Loucy (cell line): ENCODE data around the gene CCDC82.

Experiments
- H2AFZ ChIP-seq: fragments of 200-600 bp; sonication (generic); 2 replicates; pipeline ENCODE4 v1.6.0; 2016; ENCODE audit warnings: antibody characterized with exemption, mild to moderate bottlenecking, low read length, moderate library complexity
- H3F3A ChIP-seq: fragments of 200-600 bp; 2 replicates; pipeline ENCODE4 v1.6.0; 2016; ENCODE audit warnings: antibody characterized with exemption, low read depth, mild to moderate bottlenecking
- H3K27me3 ChIP-seq: fragments of 200-600 bp; sonication (generic); 2 replicates; pipeline ENCODE4 v1.6.1; 2014; ENCODE audit warnings: low read length, mild to moderate bottlenecking; ENCODE audit not compliant: insufficient read depth, poor library complexity, severe bottlenecking
- H3K36me3 ChIP-seq: fragments of 200-600 bp; sonication (generic); 2 replicates; pipeline ENCODE4 v1.6.1; 2016; ENCODE audit warnings: low read length; ENCODE audit not compliant: insufficient read depth
- H3K4me1 ChIP-seq: fragments of 200-600 bp; sonication (generic); 2 replicates; pipeline ENCODE4 v1.5.1; 2014; ENCODE audit warnings: low read length, mild to moderate bottlenecking; ENCODE audit not compliant: insufficient read depth, poor library complexity, severe bottlenecking
- H3K4me2 ChIP-seq: fragments of 200-600 bp; sonication (generic); 2 replicates; pipeline ENCODE4 v1.6.0; 2014; ENCODE audit warnings: antibody characterized with exemption, low read length, low read depth, mild to moderate bottlenecking; ENCODE audit not compliant: poor library complexity, severe bottlenecking
- H3K4me3 ChIP-seq: fragments of 200-600 bp; sonication (generic); 2 replicates; pipeline ENCODE4 v1.5.1; 2014; ENCODE audit warnings: low read length, mild to moderate bottlenecking, mixed read lengths; ENCODE audit not compliant: poor library complexity, severe bottlenecking
- H3K79me2 ChIP-seq: fragments of 200-600 bp; sonication (generic); 2 replicates; pipeline ENCODE4 v1.6.1; 2014; ENCODE audit warnings: low read length; ENCODE audit not compliant: insufficient read depth
- H3K9ac ChIP-seq: fragments of 200-600 bp; sonication (generic); 2 replicates; pipeline ENCODE4 v1.6.0; 2014; ENCODE audit warnings: mild to moderate bottlenecking, low read depth, low read length, moderate library complexity; ENCODE audit not compliant: poor library complexity, severe bottlenecking
- H3K9me2 ChIP-seq: fragments of 200-600 bp; sonication (generic); replicated peaks from 2 replicates; pipeline ENCODE4 v1.6.1; 2016; ENCODE audit warnings: low read depth, low read length, mixed read lengths
- H3K9me3 ChIP-seq: fragments of 200-600 bp; sonication (generic); 2 replicates; pipeline ENCODE4 v1.6.1; 2014; ENCODE audit warnings: mild to moderate bottlenecking, antibody characterized with exemption, low read length, low read depth; ENCODE audit not compliant: insufficient read depth
- H4K20me1 ChIP-seq: fragments of 200-600 bp; sonication (generic); 2 replicates; pipeline ENCODE4 v1.6.0; 2014; ENCODE audit warnings: antibody characterized with exemption, low read length, mild to moderate bottlenecking; ENCODE audit not compliant: insufficient read depth, poor library complexity, severe bottlenecking
- CTCF ChIP-seq: fragments of 200-600 bp; sonication (generic); conservative IDR thresholded peaks from 2 replicates; pipeline ENCODE4 v1.5.1; 2014; ENCODE audit warnings: mild to moderate bottlenecking, antibody characterized with exemption, low read length
- EZH2phosphoT487 ChIP-seq: fragments of 200-600 bp; IDR thresholded peaks from 2 replicates; pipeline ENCODE4 v1.6.1; 2018; ENCODE audit warnings: antibody characterized with exemption, mild to moderate bottlenecking, moderate library complexity, borderline replicate concordance

CCDC82 gene

GRCh38 chr11:96330511-96330859 lies 59.2 kb downstream of the CCDC82 start:
- Histone ChIP-seq H4K20me1 (no peaks in the 10 kb centered on the region), H3K9me3 (no peaks in the 10 kb centered on the region), H3K4me3 (no peak overlapping the region), H3K4me1 (no peaks in the 10 kb centered on the region), H3K9ac (no peak overlapping the region), H3K27me3 (no peaks in the 10 kb centered on the region), H3K79me2 (no peaks in the 10 kb centered on the region), H3F3A (no peaks in the 10 kb centered on the region), H2AFZ (no peak overlapping the region), H3K36me3 (no peaks in the 10 kb centered on the region), H3K9me2 (no peaks in the 10 kb centered on the region), H3K4me2 (no peak overlapping the region)
- TF ChIP-seq EZH2phosphoT487 (no peak), CTCF (no peak)

- H3K4me1 ChIP-seq, result no peaks in the 10 kb centered on the region
- H3K79me2 ChIP-seq, result no peaks in the 10 kb centered on the region
- H3K9me2 ChIP-seq, result no peaks in the 10 kb centered on the region
- no peaks in the 10 kb centered on the region for H3K9me3 ChIP-seq
- H3K36me3 ChIP-seq, result no peaks in the 10 kb centered on the region
- no peak overlapping the region for H2AFZ ChIP-seq
- TF ChIP-seq CTCF (no peak), EZH2phosphoT487 (no peak)
- no peaks in the 10 kb centered on the region for H4K20me1 ChIP-seq
- H3F3A ChIP-seq, result no peaks in the 10 kb centered on the region
- no peak overlapping the region for H3K4me2 ChIP-seq
- no peak overlapping the region for H3K9ac ChIP-seq
- no peaks in the 10 kb centered on the region for H3K27me3 ChIP-seq
- H3K4me3 ChIP-seq, result no peak overlapping the region
Measured at GRCh38 chr11:96329855-96330510, 59.7 kb downstream of the CCDC82 start.

GRCh38 chr11:96329419-96329818 lies 60.3 kb downstream of the CCDC82 start:
- Histone ChIP-seq H3K4me3 (no peak overlapping the region), H3K9me2 (no peaks in the 10 kb centered on the region), H3K79me2 (no peaks in the 10 kb centered on the region), H3K4me1 (no peaks in the 10 kb centered on the region), H3K9ac (no peak overlapping the region), H3K27me3 (no peaks in the 10 kb centered on the region), H3K4me2 (no peak overlapping the region), H4K20me1 (no peaks in the 10 kb centered on the region), H3K9me3 (no peaks in the 10 kb centered on the region), H3F3A (no peaks in the 10 kb centered on the region), H3K36me3 (no peaks in the 10 kb centered on the region), H2AFZ (no peak overlapping the region)
- TF ChIP-seq CTCF, result no peak
- TF ChIP-seq EZH2phosphoT487, result no peak
